AG10803 (cell line): ENCODE data around the gene PSG7.
A peak's percentile ranks its signal among the peaks of the same experiment; 100 is the strongest.
"Not testable (repeated sequence)": the region's sequence is repeated elsewhere in the genome, so short reads cannot be mapped to it uniquely, and the experiment has no call there.

ENCODE experiments used
- DNase-seq: peaks from one replicate; pipeline ENCODE4 v3.0.0; 2010; ENCODE audit warnings: low read depth
- H3K4me3 ChIP-seq: 2 replicates; pipeline ENCODE4 v1.5.1; 2011; ENCODE audit warnings: mild to moderate bottlenecking, low read length, control low read depth
- TF ChIP-seq, protein P1 (sequence below): conservative IDR thresholded peaks from 2 replicates; pipeline ENCODE4 v1.5.1; 2011; ENCODE audit warnings: mild to moderate bottlenecking, low read length, control low read depth, inconsistent platforms

The PSG7 gene

DNA sequence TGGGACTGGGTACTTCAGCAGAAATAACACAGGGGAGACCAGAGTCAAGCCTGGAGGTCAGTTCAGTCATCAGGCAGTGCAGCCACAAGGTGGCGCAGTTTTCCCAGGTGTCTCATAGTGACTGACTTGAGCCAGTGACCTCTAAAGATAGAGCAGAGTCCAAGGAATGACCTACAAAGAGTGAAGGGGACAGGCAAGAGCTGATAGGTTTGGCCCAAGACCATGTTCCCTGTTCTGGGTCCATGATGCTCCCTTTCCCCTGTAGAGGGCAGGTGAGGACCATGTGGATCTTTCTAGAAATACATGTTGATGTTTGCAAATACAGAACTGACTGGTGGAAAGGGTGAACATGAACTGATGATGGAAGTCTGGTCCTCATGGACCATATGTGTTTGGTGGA, 6.8 kb downstream of the PSG7 start:
- H3K4me3 ChIP-seq, result not testable (repeated sequence)
- DNase-seq, result peak; percentile 65
- TF ChIP-seq, protein P1, sequence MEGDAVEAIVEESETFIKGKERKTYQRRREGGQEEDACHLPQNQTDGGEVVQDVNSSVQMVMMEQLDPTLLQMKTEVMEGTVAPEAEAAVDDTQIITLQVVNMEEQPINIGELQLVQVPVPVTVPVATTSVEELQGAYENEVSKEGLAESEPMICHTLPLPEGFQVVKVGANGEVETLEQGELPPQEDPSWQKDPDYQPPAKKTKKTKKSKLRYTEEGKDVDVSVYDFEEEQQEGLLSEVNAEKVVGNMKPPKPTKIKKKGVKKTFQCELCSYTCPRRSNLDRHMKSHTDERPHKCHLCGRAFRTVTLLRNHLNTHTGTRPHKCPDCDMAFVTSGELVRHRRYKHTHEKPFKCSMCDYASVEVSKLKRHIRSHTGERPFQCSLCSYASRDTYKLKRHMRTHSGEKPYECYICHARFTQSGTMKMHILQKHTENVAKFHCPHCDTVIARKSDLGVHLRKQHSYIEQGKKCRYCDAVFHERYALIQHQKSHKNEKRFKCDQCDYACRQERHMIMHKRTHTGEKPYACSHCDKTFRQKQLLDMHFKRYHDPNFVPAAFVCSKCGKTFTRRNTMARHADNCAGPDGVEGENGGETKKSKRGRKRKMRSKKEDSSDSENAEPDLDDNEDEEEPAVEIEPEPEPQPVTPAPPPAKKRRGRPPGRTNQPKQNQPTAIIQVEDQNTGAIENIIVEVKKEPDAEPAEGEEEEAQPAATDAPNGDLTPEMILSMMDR, result peak; percentile 64

DNA sequence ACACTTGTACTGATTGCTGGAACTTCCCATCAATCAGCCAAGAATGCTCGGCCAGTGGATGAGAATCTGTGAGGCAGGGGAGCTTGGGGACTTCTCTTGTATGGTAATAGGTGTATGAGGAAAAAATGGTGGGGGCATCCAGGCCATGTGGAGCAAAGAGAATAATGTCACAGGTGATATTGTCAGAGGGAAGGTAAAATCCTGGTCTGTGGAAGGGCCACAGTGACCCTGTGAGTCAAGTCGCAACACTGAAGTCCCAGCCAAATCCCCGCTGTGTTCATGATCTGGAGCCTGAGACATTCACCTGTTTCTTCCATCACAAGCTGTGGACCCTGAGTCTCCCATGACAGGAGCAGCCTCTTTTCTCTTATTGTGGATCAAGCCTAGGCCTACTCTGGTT, 8.1 kb downstream of the PSG7 start:
- DNase-seq, result no peak
- no peak overlapping the region for H3K4me3 ChIP-seq
- TF ChIP-seq, protein P1, result no peak

DNA sequence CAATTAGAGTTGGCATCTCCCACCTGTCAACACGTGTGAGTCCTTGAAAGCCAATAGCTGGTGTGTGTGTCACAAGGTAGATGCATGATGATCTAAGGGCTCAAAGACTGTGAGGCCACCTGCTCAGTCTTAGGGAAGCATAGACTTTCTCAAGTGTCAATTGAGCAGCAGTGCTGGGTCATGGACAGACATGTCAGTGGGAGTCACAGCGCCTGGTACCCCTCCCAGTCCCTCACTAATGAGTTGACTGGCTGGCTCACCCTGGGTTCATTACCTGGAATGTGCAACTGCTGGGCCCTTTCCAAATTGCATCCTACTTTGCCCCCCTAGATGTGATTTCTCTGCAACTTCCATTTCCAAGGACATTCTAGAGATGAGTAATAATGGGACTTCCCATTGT, 10.2 kb downstream of the PSG7 start:
- H3K4me3 ChIP-seq, result no peak overlapping the region
- no peak for DNase-seq
- TF ChIP-seq, protein P1, result no peak

DNA sequence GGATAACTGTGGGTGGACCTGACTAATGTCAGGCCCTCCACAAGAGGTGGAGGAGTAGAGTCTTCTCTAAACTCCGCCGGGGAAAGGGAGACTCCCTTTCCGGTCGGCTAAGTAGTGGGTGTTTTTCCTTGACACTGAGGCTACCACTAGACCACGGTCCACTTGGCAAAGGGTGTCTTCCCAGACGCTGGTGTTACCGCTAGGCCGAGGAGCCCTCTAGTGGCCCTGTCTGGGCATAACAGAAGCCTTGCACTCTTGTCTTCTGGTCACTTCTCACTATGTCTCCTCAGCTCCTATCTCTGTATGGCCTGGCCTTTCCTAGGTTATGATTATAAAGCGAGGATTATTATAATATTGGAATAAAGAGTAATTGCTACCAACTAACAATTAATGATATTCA, 13.9 kb downstream of the PSG7 start:
- H3K4me3 ChIP-seq, result not testable (repeated sequence)
- DNase-seq, result peak; percentile 75
- TF ChIP-seq, protein P1, result peak; percentile 81

DNA sequence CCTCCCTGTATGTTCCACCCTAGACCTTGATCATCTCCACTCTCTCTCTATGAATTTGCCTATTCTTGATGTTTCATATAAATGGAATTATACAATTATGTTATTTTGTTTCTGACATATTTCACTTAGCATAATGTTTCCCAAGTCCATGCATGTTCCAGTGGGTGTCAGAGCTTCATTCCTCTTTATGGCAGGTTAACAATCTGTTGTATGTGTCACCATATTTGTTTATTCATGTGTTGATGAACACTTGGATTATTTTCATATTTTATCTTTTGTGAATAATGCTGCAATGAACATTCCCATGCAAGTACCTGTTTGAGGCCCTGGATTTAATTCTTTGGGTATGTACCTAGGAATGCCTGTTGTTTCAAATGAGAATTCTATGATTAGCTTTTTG, 16.0 kb downstream of the PSG7 start:
- not testable (repeated sequence) for DNase-seq

DNA sequence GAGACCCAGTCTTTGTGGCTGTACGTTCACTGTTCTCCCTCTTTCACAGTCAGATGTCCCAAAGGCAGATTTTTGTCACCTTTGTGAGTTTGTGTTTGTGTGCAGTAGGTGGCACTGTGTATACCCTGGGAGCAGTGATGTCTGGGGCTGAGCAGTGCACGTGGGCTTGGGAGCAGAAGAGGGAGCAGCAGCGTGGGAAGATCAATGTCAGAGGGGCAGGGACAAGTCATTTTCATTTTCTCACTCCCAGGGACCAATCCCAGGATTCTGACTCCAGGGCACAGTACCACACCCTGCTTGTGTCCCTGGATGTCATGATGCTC, 17.3 kb downstream of the PSG7 start:
- TF ChIP-seq, protein P1, result no peak
- no peak overlapping the region for H3K4me3 ChIP-seq
- DNase-seq, result no peak

More for the DNA sequence above, 16.0 kb downstream of the PSG7 start:
- not testable (repeated sequence) for H3K4me3 ChIP-seq

DNA sequence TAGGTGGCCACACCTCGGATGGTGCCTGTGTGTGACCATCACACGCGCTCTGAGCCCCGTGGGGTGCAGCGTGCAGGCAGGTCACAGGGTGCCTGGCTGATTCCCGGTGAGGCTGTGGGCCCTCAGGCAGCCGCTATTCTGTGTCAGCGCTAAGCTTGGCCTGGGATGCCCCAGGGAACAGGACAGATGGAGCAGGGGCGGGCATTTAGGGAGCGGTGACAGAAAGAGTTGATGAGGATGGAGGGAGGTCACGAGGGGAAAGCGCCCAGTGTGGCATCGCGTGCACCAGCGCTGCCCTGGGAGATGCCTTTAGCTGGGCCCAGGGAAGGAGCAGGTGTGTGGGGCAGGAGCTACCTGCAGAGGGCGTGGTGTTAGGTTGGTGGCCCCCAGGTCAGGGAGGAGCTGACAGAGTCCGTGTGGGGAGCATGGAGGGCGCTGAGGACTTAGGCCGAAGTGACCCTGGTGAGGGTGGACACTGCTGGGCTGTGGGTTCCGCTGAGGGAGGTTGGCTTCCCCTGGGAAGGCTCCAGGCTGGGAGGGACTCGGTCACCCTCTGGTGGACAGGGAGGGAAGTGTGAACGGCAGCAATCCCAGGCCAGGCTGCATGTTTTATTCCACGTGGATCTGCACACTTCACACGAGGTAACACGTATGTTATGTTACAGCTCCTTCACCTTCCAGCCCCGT, 17.8 kb downstream of the PSG7 start:
- TF ChIP-seq, protein P1, result peak; percentile 44
- not testable (repeated sequence) for DNase-seq, H3K4me3 ChIP-seq

DNA sequence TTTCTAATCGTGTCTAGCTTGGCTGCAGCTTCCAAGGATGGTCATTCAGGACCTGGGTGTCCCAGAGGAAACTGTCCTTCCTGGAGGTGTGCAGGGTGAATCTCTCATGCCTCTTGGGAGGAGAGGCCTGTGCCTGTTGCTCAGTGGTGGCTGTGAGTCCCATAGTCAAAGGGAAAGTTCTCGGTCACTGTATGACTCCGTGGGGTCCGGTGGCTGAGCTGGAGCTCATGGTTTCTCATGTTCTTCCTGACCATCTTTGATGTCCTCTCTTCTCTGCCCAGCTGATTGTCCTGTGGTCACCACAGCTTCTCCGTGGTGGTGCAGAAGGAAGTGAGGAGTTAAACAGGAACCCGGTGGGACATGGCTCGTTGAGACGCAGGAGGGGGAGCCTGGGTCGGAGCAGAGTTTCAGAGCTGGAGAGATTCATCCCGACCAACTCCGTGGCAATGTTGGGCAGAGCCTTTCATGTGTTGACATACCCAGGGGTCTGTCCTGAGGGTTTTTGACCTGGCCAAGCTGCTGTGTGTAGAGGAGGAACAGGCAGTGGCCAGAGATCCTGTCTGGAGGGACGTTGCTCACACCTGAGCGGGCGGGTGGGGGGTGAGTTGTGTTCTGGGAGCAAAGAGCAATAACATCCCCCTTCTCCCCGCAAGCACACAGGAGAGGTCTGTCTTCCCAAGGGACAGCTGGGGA, 18.5 kb downstream of the PSG7 start:
- not testable (repeated sequence) for H3K4me3 ChIP-seq, DNase-seq

DNA sequence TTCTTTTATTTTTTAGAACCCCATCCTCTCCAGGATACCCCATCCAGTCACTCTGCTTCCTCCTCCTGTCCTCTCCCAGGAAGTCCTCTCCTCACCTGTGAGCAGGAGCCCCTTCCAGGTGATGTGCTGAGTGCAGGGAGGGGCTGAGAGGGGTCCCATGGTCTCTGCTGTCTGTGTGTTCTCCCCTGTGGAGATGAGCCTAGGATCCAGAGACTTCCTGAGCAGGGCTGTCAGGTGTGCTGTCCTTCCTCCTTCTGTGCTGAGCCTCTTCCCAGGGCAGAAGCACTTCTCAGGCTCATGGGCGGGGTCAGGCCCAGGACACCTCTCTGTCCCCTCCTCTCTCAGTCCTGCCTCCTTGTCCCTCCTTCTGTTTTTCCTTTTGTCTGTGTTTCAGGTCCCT, 19.4 kb downstream of the PSG7 start, which contains the start of gene PSG6:
TSS of gene PSG6 (minus strand) at position 261 of the 400 bp plus-strand sequence. CDS start at position 159, 102 bp downstream.
- not testable (repeated sequence) for DNase-seq, H3K4me3 ChIP-seq

DNA sequence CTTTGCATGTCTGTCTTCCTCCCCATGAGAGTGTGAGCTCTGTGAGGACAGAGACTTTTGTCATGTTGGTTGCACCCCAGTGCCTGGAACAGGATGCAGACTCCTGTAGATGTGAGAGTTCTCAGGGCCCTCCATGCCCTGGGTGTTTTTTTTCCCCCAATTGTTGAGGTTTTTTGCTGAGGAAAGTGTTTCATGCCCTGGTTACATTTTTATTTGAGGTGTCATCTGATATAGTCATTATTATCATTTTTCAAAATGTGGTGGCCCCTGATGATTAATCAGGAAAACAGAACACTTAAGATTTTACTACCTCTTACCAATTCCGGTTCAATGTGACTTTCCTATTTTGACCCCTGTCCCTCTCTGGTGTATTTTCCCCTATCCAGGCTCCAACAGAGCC, 20.1 kb downstream of the PSG7 start:
- not testable (repeated sequence) for DNase-seq, H3K4me3 ChIP-seq

DNA sequence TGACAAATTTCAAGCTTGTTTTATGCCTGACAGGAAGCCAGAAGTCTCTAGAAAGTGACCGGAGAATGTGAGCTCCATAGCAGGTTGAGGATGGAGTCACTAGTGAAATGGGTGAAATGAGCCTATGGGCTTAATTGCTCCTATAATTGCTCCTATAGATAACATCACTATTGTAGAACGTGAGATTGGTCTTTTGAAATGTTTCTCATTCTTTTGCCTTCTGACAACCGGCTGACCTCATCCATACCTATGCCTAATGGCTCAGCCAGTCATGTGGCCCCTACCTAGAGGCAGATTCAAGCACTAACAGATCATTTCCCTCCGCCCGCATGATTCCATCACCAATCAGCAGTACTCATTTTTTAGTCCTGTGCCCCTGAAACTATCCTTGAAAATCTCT, 23.5 kb downstream of the PSG7 start:
- not testable (repeated sequence) for H3K4me3 ChIP-seq, DNase-seq

DNA sequence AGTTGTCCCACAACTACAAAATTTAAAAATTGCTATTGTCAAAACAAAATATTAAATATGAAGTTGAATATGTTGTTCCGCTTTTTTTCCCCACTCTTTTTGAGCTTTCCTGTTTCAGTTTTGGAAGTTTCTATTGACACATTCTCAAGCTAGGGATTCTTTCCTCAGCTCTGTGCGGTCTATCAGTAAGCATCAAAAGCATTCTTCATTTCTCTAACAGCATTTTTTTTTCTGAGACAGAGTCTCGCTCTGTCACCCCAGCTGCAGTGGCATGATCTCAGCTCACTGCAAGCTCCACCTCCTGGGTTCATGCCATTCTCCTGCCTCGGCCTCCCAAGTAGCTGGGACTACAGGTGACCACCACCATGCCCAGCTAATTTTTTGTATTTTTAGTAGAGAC, 24.1 kb downstream of the PSG7 start:
- not testable (repeated sequence) for DNase-seq, H3K4me3 ChIP-seq
